ENCODE measurements around the gene SLC25A47. TPM values are rescaled to one million over a fixed set of nuclear protein-coding genes. Genes with fewer than 3 reads are reported as not detected.

Gene SLC25A47
- total and polyA plus RNA-seq, 9 of the 15 experiments (the other 6 are each of a cell fraction or from before 2014, with no cell fraction given) = 0.09 to 0.23 (median 0.22) TPM; not detected in 6

DNA sequence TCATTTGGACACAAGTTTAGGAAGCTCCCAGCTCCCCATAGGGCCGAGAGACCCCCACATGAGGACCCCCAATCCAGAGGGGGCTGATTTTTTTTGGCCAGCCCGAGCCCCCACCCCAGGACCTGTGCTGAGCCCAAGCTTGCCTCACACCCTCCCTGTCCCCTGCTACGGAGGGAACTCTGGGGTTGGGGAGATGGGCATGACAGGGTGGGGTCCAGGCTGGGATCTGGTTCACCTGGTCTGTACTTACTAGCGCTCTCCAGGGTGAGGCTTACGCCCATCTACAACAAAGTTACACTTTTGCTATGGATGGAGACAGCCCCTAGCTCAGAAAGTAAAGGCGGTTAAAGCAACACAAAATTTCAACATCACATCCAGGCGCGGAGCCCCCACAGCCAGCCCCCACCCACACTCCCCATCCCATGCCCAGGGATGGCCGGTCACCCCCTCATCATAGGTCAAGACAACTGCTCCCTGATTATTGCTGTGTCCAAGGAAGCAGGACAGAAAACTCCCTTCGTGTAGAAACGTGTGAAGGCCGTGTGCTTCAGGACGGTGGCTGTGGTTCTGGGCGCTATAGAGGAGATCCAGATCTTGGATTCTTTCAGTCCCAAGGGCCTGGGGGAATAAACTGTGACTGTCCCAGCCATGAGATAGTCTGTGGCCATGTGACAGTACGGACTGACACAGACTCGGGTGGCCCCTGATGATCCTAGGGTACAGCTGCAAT lies 27.6 kb upstream of the SLC25A47 start:
- Histone ChIP-seq H3K9me3 (replicated peaks; ENCODE audit: control insufficient read depth, insufficient read depth, low read depth, low read length) (no peaks in the 10 kb centered on the region), H3K36me3 (ENCODE audit: control insufficient read depth, insufficient read depth, low read length) (no peaks in the 10 kb centered on the region), H3K9me1 (ENCODE audit: control insufficient read depth, insufficient read depth, low read length) (no peaks in the 10 kb centered on the region), H3K27me3 (ENCODE audit: control insufficient read depth in 2 of 2, insufficient read depth in 2 of 2, low read length in 2 of 2) (no peaks in the 10 kb centered on the region), H2AFZ (ENCODE audit: low read depth, low read length) (no peak overlapping the region), H3K4me3 (no peak overlapping the region), H3K4me1 (replicated peaks in 1 of 2; ENCODE audit: control insufficient read depth in 2 of 2, insufficient read depth in 2 of 2, low read length in 2 of 2) (peaks cover 6 to 33% of the 10 kb centered on the region in 2 experiments; a peak in 4 of 5 replicates), H3K4me2 (ENCODE audit: insufficient read depth, low read length) (no peak overlapping the region), H3K79me2 (ENCODE audit: control insufficient read depth, insufficient read depth, low read length) (no peaks in the 10 kb centered on the region), H3K9ac (ENCODE audit: insufficient read depth in 1 of 2, low read depth in 2 of 2, low read length in 2 of 2) (no peak overlapping the region), H4K20me1 (replicated peaks; ENCODE audit: control insufficient read depth, insufficient read depth, low read length) (no peaks in the 10 kb centered on the region), H3K27ac (ENCODE audit: extremely low read depth, low read depth, low read length) (no peak overlapping the region)
- intact Hi-C loops (cut with micrococcal nuclease) (no loop called here), in situ Hi-C loops (cut with MboI) (no loop called here)
- TF ChIP-seq, protein P1, sequence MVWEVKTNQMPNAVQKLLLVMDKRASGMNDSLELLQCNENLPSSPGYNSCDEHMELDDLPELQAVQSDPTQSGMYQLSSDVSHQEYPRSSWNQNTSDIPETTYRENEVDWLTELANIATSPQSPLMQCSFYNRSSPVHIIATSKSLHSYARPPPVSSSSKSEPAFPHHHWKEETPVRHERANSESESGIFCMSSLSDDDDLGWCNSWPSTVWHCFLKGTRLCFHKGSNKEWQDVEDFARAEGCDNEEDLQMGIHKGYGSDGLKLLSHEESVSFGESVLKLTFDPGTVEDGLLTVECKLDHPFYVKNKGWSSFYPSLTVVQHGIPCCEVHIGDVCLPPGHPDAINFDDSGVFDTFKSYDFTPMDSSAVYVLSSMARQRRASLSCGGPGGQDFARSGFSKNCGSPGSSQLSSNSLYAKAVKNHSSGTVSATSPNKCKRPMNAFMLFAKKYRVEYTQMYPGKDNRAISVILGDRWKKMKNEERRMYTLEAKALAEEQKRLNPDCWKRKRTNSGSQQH (CRISPR knock-in tag; IDR thresholded peaks at IDR 0.05) = no peak
- TF ChIP-seq, protein P2, sequence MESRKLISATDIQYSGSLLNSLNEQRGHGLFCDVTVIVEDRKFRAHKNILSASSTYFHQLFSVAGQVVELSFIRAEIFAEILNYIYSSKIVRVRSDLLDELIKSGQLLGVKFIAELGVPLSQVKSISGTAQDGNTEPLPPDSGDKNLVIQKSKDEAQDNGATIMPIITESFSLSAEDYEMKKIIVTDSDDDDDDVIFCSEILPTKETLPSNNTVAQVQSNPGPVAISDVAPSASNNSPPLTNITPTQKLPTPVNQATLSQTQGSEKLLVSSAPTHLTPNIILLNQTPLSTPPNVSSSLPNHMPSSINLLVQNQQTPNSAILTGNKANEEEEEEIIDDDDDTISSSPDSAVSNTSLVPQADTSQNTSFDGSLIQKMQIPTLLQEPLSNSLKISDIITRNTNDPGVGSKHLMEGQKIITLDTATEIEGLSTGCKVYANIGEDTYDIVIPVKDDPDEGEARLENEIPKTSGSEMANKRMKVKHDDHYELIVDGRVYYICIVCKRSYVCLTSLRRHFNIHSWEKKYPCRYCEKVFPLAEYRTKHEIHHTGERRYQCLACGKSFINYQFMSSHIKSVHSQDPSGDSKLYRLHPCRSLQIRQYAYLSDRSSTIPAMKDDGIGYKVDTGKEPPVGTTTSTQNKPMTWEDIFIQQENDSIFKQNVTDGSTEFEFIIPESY (CRISPR knock-in tag; IDR thresholded peaks at IDR 0.05) = peak; percentile 49; the same call in 1 of the 2 replicates
- TF ChIP-seq HDAC2 (IDR thresholded peaks at IDR 0.05) = no peak
- DNase-seq (ENCODE audit: extremely low read depth in 1 of 4, low spot score in 3 of 4) (no peak), FAIRE-seq (no peak), ATAC-seq (no peak)
- POLR2A ChIA-PET = interaction anchor here (0.6 to 2.8 kb wide), 5 partner anchors 9 to 191 kb away, joined by 3 to 11 read pairs (median 3); a partner anchor contains a TSS
- 75% methylated on average over 11 of the region's 16 CpGs for WGBS (ENCODE audit: insufficient coverage, low coverage, missing lambda C conversion rate)
- CTCF ChIA-PET (ENCODE audit: low intra/inter-chr PET ratio) = no interaction called here
- no TSS peak for BruUV-seq (replicated peaks)

All from K562 (cell line).